NCI-H1092 (cell line): Measurements from ENCODE around the gene SPATA20.

ENCODE experiments used
- DNase-seq: peaks from one replicate; lab custom pipeline; 2025; lab: John Stamatoyannopoulos, UW

SPATA20 gene

GRCh38 chr17:50559674-50560184 lies 12.8 kb downstream of the SPATA20 start:
- DNase-seq, result no peak

GRCh38 chr17:50560185-50560824 lies 13.3 kb downstream of the SPATA20 start, which contains the start of gene CACNA1G:
CACNA1G (plus strand) TSS chr17:50560715; CDS start chr17:50561460, 745 bp downstream.
- DNase-seq, result peak; percentile 79

- no peak for DNase-seq
Observed at GRCh38 chr17:50560931-50561745, 14.2 kb downstream of the SPATA20 start.

GRCh38 chr17:50561746-50562141 lies 14.8 kb downstream of the SPATA20 start:
- no peak for DNase-seq

GRCh38 chr17:50562242-50563091 lies 15.5 kb downstream of the SPATA20 start:
- DNase-seq, result no peak

- no peak for DNase-seq
Observed at GRCh38 chr17:50563092-50563511, 16.1 kb downstream of the SPATA20 start.

- DNase-seq, result no peak
Observed at GRCh38 chr17:50564916-50565315, 17.9 kb downstream of the SPATA20 start.

- DNase-seq, result peak; percentile 45
Observed at GRCh38 chr17:50565402-50566350, 18.7 kb downstream of the SPATA20 start.

- DNase-seq, result no peak
Observed at GRCh38 chr17:50566886-50567285, 19.9 kb downstream of the SPATA20 start.

- no peak for DNase-seq
Observed at GRCh38 chr17:50568659-50569058, 21.7 kb downstream of the SPATA20 start.

GRCh38 chr17:50569592-50569991 lies 22.6 kb downstream of the SPATA20 start:
- DNase-seq, result no peak

- no peak for DNase-seq
Observed at GRCh38 chr17:50570032-50570431, 23.1 kb downstream of the SPATA20 start.

GRCh38 chr17:50570528-50570927 lies 23.6 kb downstream of the SPATA20 start:
- no peak for DNase-seq

GRCh38 chr17:50571681-50572080 lies 24.7 kb downstream of the SPATA20 start:
- no peak for DNase-seq

GRCh38 chr17:50572541-50572940 lies 25.6 kb downstream of the SPATA20 start:
- no peak for DNase-seq

- DNase-seq, result no peak
Observed at GRCh38 chr17:50573866-50574611, 27.1 kb downstream of the SPATA20 start.

- no peak for DNase-seq
Observed at GRCh38 chr17:50575581-50576210, 28.7 kb downstream of the SPATA20 start.

- DNase-seq, result no peak
Observed at GRCh38 chr17:50576864-50577263, 29.9 kb downstream of the SPATA20 start.

GRCh38 chr17:50577451-50577954 lies 30.5 kb downstream of the SPATA20 start:
- DNase-seq, result no peak

GRCh38 chr17:50578173-50578572 lies 31.2 kb downstream of the SPATA20 start:
- no peak for DNase-seq
